ENCODE measurements around the gene PRSS57. TPM values are rescaled to one million over a fixed set of nuclear protein-coding genes. Genes with fewer than 3 reads are reported as not detected.

The PRSS57 gene
- total and polyA plus RNA-seq, 2 of the 4 experiments (the other 2 are of a cell fraction): not detected

DNA sequence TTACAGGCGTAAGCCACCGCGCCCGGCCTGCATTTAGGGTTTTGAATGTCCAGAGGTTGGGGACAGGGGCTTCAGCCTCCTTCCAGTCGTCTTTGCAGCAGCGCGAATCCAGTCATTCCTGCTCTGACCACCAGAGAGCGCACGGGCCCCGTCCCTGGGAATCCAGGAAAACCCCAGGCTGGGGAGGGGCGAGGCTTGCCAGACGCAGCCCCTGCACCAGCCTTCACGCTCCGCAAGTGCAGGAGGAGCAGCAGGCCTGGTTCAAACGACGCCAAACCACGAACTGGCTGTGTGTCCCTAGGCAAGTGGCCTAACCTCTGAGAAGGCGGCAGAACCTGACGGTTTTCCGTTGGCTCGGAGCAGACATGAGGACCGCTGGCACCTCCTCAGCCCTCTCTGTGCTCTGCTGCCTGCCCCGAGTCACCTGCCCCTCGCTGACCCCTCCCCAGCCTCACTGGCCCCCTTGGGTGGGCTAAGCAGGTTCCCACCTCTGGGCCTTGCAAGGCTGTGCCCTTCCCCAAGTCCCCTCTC lies 30.3 kb downstream of the PRSS57 start (continued):
- no peak for TF ChIP-seq RCOR1 (IDR thresholded peaks at IDR 0.05; ENCODE audit: insufficient replicate concordance, low read length)

DNA sequence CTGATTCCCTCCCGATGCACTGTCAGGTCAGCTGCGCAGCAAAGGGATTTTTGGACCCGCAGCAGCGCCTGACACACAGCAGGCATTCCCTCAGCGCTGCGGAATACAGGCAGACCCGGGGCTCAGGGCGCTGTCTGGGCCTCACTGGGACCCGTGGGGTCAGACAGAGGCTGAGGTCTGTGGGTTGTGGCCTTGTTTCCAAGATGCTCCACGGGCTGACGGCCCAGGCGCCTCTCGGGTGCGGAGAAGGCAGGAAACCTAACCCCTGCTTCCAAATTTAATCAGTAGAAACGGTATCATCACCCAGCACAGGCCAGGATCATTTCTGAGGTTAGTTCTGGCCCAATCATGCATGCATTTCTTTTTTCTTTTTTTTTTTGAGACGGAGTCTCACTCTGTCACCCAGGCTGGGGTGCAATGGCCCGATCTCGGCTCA lies 31.6 kb downstream of the PRSS57 start:
- Histone ChIP-seq H3K23ac (ENCODE audit: low read depth, low read length) (peak overlapping the region; percentile 18; the same call in 1 of the 2 replicates), H2AK5ac (ENCODE audit: low read depth, low read length) (peak overlapping the region; percentile 88), H4K8ac (ENCODE audit: low read depth in 2 of 2, low read length in 2 of 2) (peak overlapping the region; percentile 82 to 97), H2BK5ac (ENCODE audit: low read depth, low read length, poor library complexity, severe bottlenecking) (peak overlapping the region; percentile 85), H3K14ac (replicated peaks; ENCODE audit: low read depth, low read length) (peak overlapping the region; percentile 83), H3K4me2 (ENCODE audit: low read depth, low read length) (peak overlapping the region; percentile 91), H3K56ac (ENCODE audit: extremely low read depth, insufficient read depth, low read length) (no peak overlapping the region), H3K27ac (ENCODE audit: insufficient read depth, low read length) (peak overlapping the region; percentile 93), H3K9me1 (ENCODE audit: insufficient read depth, low read length) (no peaks in the 10 kb centered on the region), H3K9ac (ENCODE audit: low read depth, low read length) (peak overlapping the region; percentile 80), H2AK9ac (replicated peaks; ENCODE audit: low read depth, low read length, poor library complexity) (peak overlapping the region; percentile 76), H3K18ac (ENCODE audit: low read depth, low read length) (peak overlapping the region; percentile 82), H4K91ac (ENCODE audit: insufficient read depth, low read depth, low read length) (peak overlapping the region; percentile 70), H3K36me3 (ENCODE audit: control insufficient read depth, insufficient read depth, low read length) (peaks cover 2% of the 10 kb centered on the region; the same call in 1 of the 2 replicates), H2BK120ac (ENCODE audit: low read depth, low read length) (peak overlapping the region; percentile 52; the same call in 1 of the 2 replicates), H3K9me3 (ENCODE audit: control insufficient read depth, insufficient read depth, low read length) (no peaks in the 10 kb centered on the region), H3K4me3 (ENCODE audit: insufficient read depth, low read depth, low read length) (peak overlapping the region; percentile 63), H3K27me3 (ENCODE audit: control insufficient read depth, insufficient read depth, low read length) (no peaks in the 10 kb centered on the region), H3K4ac (ENCODE audit: low read depth, low read length) (peak overlapping the region; percentile 91), H3K79me1 (ENCODE audit: low read depth in 1 of 2, low read length in 2 of 2) (peaks cover 0 to 32% of the 10 kb centered on the region in 2 experiments; a peak in 2 of 4 replicates), H2BK20ac (ENCODE audit: low read depth, low read length) (no peak overlapping the region), H2BK15ac (ENCODE audit: low read depth, low read length) (no peak overlapping the region), H4K5ac (ENCODE audit: low read depth, low read length) (peak overlapping the region; percentile 98), H3K4me1 (ENCODE audit: control insufficient read depth, insufficient read depth, low read length) (peaks cover 14% of the 10 kb centered on the region), H4K20me1 (ENCODE audit: insufficient read depth, low read length) (peaks cover 36% of the 10 kb centered on the region), H2AFZ (replicated peaks; ENCODE audit: low read length, poor library complexity) (peak overlapping the region; percentile 96)
- ChIA-PET POLR2A (ENCODE audit: unreplicated experiment) (no interaction called here), CTCF (interaction anchor here (1.0 kb wide), 1 partner anchor 9 kb away, joined by 4 read pairs; no protein-coding TSS in a partner anchor)
- in situ Hi-C loops (cut with MboI; ENCODE audit: low sequenced_read_pairs) (no loop called here), dilution Hi-C loops (cut with HindIII; ENCODE audit: low sequenced_read_pairs, unreplicated experiment) (no loop called here), intact Hi-C loops (cut with micrococcal nuclease) (loop anchor here (2.0 to 10.0 kb wide), 5 partner anchors 31 to 257 kb away; partner anchors contain the start of genes POLRMT and R3HDM4)
- 79% methylated on average over 10 of the region's 18 CpGs; no CpG with 5 or more reads in 1 of the 2 experiments for WGBS, 2 experiments (ENCODE audit: extremely low coverage in 2 of 2, insufficient read length in 1 of 2)
- no peak for ATAC-seq (ENCODE audit: low read depth)
- TF ChIP-seq FOS (IDR thresholded peaks at IDR 0.05; ENCODE audit: low read depth, low read length) (no peak), CEBPB (IDR thresholded peaks at IDR 0.05; ENCODE audit: low read depth, low read length) (no peak), NFE2L2 (IDR thresholded peaks at IDR 0.05; ENCODE audit: low read depth, low read length) (no peak), SMC3 (IDR thresholded peaks at IDR 0.05; ENCODE audit: low read depth, low read length) (no peak), POLR2A (IDR thresholded peaks at IDR 0.05; ENCODE audit: low read depth, low read length) (no peak), BHLHE40 (IDR thresholded peaks at IDR 0.05; ENCODE audit: low read depth, low read length) (no peak), RAD21 (IDR thresholded peaks at IDR 0.05; ENCODE audit: low read length) (no peak), RFX5 (IDR thresholded peaks at IDR 0.05; ENCODE audit: low read depth, low read length) (no peak), MAZ (IDR thresholded peaks at IDR 0.05; ENCODE audit: borderline replicate concordance, low read depth, low read length) (no peak), MAFK (IDR thresholded peaks at IDR 0.05; ENCODE audit: low read depth, low read length) (no peak), CHD1 (IDR thresholded peaks at IDR 0.05; ENCODE audit: low read depth, low read length) (no peak), RCOR1 (IDR thresholded peaks at IDR 0.05; ENCODE audit: insufficient replicate concordance, low read length) (no peak)
- TF ChIP-seq, protein P1, sequence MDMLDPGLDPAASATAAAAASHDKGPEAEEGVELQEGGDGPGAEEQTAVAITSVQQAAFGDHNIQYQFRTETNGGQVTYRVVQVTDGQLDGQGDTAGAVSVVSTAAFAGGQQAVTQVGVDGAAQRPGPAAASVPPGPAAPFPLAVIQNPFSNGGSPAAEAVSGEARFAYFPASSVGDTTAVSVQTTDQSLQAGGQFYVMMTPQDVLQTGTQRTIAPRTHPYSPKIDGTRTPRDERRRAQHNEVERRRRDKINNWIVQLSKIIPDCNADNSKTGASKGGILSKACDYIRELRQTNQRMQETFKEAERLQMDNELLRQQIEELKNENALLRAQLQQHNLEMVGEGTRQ (IDR thresholded peaks at IDR 0.05; ENCODE audit: low read depth, low read length): no peak
- TF ChIP-seq, protein P2, sequence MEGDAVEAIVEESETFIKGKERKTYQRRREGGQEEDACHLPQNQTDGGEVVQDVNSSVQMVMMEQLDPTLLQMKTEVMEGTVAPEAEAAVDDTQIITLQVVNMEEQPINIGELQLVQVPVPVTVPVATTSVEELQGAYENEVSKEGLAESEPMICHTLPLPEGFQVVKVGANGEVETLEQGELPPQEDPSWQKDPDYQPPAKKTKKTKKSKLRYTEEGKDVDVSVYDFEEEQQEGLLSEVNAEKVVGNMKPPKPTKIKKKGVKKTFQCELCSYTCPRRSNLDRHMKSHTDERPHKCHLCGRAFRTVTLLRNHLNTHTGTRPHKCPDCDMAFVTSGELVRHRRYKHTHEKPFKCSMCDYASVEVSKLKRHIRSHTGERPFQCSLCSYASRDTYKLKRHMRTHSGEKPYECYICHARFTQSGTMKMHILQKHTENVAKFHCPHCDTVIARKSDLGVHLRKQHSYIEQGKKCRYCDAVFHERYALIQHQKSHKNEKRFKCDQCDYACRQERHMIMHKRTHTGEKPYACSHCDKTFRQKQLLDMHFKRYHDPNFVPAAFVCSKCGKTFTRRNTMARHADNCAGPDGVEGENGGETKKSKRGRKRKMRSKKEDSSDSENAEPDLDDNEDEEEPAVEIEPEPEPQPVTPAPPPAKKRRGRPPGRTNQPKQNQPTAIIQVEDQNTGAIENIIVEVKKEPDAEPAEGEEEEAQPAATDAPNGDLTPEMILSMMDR (conservative IDR thresholded peaks at IDR 0.05; ENCODE audit: low read depth, low read length): no peak
- no TSS peak for BruUV-seq (replicated peaks)
- DNase-seq: no peak

Measured in IMR-90 (cell line).